ENCODE data around the gene PAK1. TPM values are rescaled to one million over a fixed set of nuclear protein-coding genes. Genes with fewer than 3 reads are reported as not detected.
"Not testable (repeated sequence)": the region's sequence is repeated elsewhere in the genome, so short reads cannot be mapped to it uniquely, and the experiment has no call there.

PAK1 gene
- total RNA-seq, 2 experiments from 2014 or later: 77.2 to 83.6 TPM

DNA sequence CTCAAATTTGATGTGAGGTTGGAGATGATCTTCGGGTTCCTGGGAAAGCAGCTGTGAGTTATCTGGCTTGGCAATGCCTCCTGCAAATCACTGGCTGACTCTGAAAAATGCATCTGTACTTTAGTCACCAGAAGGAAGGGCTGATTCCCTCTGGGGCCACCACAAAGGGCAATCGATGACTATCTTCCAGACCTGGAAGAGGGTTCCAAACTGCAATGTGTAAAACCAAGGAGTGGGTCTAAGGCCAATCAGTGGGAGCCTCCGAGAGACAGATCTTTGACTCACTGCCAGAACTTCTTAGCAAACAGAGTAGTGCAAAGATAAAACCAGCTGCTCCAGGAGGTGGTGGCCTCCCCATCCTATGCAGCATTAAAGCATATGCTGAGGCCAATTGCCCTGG, 29.1 kb upstream of the PAK1 start:
- ATAC-seq (ENCODE audit: low read depth) (no peak), DNase-seq (no peak)
- peaks cover 23% of the 10 kb centered on the region for H3K27me3 Mint-ChIP-seq
- H3K36me3 Mint-ChIP-seq: no peaks in the 10 kb centered on the region
- no peak overlapping the region for H3K4me3 Mint-ChIP-seq
- H3K27ac Mint-ChIP-seq: no peak overlapping the region
- H3K9me3 Mint-ChIP-seq: no peaks in the 10 kb centered on the region
- POLR2A ChIA-PET: no interaction called here
- H3K4me1 Mint-ChIP-seq: no peaks in the 10 kb centered on the region

DNA sequence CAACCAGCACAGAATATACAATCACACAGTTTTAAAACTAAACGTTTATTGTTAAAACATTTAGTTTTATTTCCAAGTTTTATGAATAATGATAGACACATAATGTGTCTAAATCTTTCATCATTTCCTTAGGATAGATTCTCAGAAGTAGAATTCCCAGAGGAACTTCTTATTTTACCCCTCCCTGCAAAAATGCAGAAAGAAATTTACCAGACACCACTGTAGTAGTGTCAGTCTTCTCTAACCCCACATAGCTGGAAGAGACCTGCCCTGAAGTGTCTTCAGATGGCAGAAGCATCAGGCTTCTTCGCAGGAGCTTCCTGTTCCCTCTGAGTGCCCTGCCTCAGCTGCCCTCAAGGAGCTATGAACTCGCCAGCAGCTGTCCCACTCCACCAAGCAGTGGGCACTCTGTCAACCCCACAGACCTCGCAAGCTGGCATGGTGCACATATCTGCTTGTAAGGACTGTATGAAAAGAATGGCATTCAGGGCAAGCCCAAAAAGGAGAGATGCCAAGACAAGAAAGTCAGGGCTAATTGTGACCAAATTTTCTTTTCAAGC, 28.5 kb upstream of the PAK1 start:
- Mint-ChIP-seq H3K36me3 (no peaks in the 10 kb centered on the region), H3K27ac (no peak overlapping the region), H3K4me1 (no peaks in the 10 kb centered on the region), H3K9me3 (no peaks in the 10 kb centered on the region), H3K4me3 (no peak overlapping the region), H3K27me3 (peaks cover 21% of the 10 kb centered on the region)
- no peak for DNase-seq
- POLR2A ChIA-PET: no interaction called here
- no peak for ATAC-seq (ENCODE audit: low read depth)

DNA sequence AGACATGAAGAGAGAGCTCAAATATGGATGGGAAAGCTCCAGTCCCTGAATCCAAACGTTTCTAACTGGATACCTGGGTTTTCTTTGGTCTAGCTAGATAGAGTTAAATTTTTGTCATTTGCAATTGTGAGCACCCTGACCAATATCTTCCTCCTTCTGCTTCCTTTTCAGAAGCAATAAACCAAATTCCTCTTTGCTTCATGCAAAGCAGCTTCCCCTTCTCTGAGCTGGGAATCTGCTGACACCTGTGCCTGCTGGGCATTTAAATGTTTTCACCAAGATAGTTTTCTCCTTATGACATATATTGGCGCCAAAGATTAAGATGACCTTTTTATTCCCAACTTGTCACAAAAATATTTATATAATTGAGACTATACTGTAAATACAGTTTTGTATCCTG, 27.9 kb upstream of the PAK1 start:
- Mint-ChIP-seq H3K27ac (no peak overlapping the region), H3K36me3 (no peaks in the 10 kb centered on the region), H3K9me3 (no peaks in the 10 kb centered on the region), H3K4me1 (no peaks in the 10 kb centered on the region), H3K27me3 (peaks cover 19% of the 10 kb centered on the region), H3K4me3 (no peak overlapping the region)
- POLR2A ChIA-PET: no interaction called here
- DNase-seq: no peak
- no peak for ATAC-seq (ENCODE audit: low read depth)

DNA sequence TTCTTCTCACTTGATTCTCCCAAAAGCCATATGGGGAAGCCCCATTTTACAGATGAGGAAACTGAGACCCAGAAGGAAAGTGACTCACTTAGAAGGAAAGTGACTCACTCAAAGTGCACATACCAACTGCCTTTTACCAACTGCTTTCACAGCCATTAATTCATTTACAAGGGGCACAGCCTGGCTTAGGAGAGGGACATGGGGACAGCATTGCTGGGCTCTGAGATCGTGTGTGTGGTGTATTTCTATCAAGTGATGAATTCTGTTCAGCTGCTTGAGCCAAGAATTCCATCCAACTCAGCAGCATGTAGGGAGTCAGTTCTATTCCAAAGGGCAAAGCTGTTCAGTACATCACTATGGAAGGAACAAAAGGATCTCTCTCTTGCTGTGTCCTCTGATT, 23.5 kb upstream of the PAK1 start:
- Mint-ChIP-seq H3K27ac (no peak overlapping the region), H3K9me3 (peaks cover 2% of the 10 kb centered on the region), H3K27me3 (peaks cover 10% of the 10 kb centered on the region), H3K36me3 (no peaks in the 10 kb centered on the region), H3K4me1 (no peaks in the 10 kb centered on the region), H3K4me3 (no peak overlapping the region)
- POLR2A ChIA-PET: no interaction called here
- DNase-seq (no peak), ATAC-seq (ENCODE audit: low read depth) (no peak)

DNA sequence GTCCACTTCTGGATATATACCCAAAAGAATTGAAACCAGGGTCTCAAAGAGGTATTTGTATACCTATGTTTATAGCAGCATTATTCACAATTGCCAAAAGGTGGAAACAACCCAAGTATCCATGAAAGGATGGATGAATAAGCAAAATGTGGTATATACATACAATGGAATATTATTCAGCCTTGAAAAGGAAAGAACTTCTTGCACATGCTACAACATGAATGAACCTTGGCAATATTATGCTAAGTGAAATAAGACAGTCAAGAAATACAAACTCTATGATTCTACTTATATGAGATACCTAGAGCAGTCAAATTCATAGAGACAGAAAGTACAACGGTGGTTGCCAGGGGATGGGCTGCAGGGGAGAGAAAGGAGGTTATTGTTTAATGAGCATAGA, 21.6 kb upstream of the PAK1 start:
- no peaks in the 10 kb centered on the region for H3K36me3 Mint-ChIP-seq
- no peak for ATAC-seq (ENCODE audit: low read depth)
- DNase-seq: no peak
- H3K27me3 Mint-ChIP-seq: peaks cover 11% of the 10 kb centered on the region
- POLR2A ChIA-PET: no interaction called here
- no peak overlapping the region for H3K4me3 Mint-ChIP-seq
- H3K27ac Mint-ChIP-seq: no peak overlapping the region
- no peaks in the 10 kb centered on the region for H3K4me1 Mint-ChIP-seq
- peaks cover 2% of the 10 kb centered on the region for H3K9me3 Mint-ChIP-seq

DNA sequence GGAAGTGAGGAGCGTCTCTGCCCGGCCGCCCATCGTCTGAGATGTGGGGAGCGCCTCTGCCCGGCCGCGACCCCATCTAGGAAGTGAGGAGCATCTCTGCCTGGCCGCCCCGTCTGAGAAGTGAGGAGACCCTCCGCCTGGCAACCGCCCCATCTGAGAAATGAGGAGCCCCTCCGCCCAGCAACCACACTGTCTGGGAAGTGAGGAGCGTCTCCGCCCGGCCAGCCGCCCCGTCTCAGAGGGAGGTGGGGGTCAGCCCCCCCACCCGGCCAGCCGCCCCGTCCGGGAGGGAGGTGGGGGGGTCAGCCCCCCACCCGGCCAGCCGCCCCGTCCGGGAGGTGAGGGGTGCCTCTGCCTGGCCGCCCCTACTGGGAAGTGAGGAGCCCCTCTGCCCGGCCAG, 16.1 kb upstream of the PAK1 start:
- H3K9me3 Mint-ChIP-seq; H3K4me1 Mint-ChIP-seq; POLR2A ChIA-PET; ATAC-seq (ENCODE audit: low read depth); DNase-seq; H3K4me3 Mint-ChIP-seq; H3K27me3 Mint-ChIP-seq; H3K27ac Mint-ChIP-seq; H3K36me3 Mint-ChIP-seq: not testable (repeated sequence)

DNA sequence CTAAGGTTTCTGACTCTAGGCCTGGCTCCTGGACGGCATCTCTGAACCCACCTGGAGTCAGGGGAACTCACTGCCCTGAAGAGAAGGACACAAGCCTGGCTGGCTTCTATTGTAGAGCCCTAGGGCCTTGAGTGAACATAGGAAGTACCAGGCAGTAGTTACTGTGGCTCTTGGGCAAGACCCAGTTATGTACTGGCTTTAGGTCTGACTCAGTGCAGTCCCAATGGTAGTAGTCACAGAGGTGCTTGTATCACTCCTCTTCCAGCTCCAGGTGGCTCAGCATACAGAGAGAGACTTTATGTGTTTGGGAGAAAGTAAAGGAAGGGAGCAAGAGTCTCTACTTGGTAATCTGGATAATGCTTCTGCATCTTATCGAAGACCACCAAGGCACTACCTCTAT, 13.9 kb upstream of the PAK1 start:
- no peaks in the 10 kb centered on the region for H3K9me3 Mint-ChIP-seq
- H3K4me1 Mint-ChIP-seq: no peaks in the 10 kb centered on the region
- POLR2A ChIA-PET: no interaction called here

DNA sequence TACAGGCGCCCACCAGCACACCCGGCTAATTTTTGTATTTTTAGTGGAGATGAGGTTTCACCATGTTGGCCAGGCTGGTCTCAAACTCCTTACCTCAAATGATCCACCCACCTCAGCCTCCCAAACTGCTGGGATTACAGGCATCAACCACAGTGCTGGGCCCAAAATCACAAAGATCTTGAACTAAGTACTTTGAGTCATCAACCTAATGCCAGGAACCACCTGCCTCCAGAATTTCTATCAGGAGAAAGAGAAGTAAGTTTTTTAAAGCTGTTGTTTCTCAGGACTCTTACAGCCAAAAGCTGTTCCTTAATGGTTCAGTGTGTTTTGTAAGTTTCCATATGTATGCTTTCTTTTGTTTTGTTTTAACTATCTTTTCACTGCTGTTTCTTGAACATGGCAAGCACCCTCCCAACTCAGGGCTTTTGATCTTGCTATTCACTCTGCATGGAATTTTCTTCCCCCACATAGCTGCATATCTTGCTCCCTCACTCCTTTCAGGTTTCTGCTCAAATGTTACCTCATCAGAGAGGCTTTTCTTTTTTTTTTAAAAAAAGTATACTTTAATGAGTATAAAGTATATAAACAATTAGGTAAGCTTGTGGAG, 6.0 kb upstream of the PAK1 start:
- no peaks in the 10 kb centered on the region for H3K4me1 Mint-ChIP-seq
- H3K27me3 Mint-ChIP-seq: peaks cover 13% of the 10 kb centered on the region
- no peak overlapping the region for H3K4me3 Mint-ChIP-seq
- no peak overlapping the region for H3K27ac Mint-ChIP-seq
- DNase-seq (no peak), ATAC-seq (ENCODE audit: low read depth) (no peak)
- no peaks in the 10 kb centered on the region for H3K36me3 Mint-ChIP-seq
- H3K9me3 Mint-ChIP-seq: no peaks in the 10 kb centered on the region
- POLR2A ChIA-PET: no interaction called here

More for the DNA sequence above, 13.9 kb upstream of the PAK1 start:
- Mint-ChIP-seq H3K27me3 (peaks cover 13% of the 10 kb centered on the region), H3K36me3 (no peaks in the 10 kb centered on the region), H3K27ac (no peak overlapping the region), H3K4me3 (no peak overlapping the region)
- no peak for ATAC-seq (ENCODE audit: low read depth)
- DNase-seq: no peak

DNA sequence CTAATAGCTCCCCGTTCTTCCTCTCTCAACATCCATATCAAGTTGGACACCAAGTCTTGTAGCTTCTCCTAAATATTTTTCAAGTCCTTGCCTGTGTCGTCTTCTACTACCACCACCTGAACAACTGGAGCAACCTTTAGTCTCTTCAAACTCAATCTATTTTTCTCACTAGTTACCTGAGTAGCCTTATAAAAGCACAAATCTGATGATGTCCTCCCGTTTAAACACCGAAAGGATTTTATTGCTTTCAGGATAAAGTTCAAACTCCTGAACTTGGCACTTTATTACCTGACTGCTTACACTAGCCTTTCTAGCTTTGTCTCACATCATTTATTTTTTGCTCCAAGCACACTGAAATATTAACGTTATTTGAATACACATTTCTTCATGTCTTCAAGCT, 1.3 kb upstream of the PAK1 start:
- H3K27me3 Mint-ChIP-seq: peaks cover 11% of the 10 kb centered on the region
- H3K36me3 Mint-ChIP-seq: peaks cover 6% of the 10 kb centered on the region
- H3K4me3 Mint-ChIP-seq: peak overlapping the region; percentile 9
- H3K27ac Mint-ChIP-seq: peak overlapping the region; percentile 0
- H3K9me3 Mint-ChIP-seq: no peaks in the 10 kb centered on the region
- no peak for ATAC-seq (ENCODE audit: low read depth)
- POLR2A ChIA-PET: no interaction called here
- peaks cover 28% of the 10 kb centered on the region for H3K4me1 Mint-ChIP-seq
- no peak for DNase-seq

DNA sequence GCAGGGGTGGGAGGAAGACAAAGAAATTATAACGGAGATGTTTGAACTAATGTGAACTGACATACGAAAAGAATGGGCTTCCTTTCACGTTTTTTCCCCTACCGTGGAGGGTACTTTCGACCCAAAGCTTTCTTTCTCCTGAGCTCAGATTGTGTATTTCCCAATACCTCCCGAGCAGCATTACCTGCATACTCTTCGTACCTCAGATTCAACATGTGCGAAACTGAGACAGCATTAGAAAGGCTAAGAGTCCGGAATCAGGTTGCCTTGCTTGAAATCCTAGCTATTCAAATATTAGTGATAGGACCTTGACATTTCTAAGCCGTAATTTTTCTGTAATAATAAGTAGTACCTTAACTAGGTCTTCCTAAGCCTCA, 778 bp upstream of the PAK1 start:
- ATAC-seq (ENCODE audit: low read depth) (no peak), DNase-seq (no peak)
- POLR2A ChIA-PET: interaction anchor here (0.6 kb wide), 1 partner anchor 27 kb away, joined by 3 read pairs; no protein-coding TSS in a partner anchor
- peaks cover 11% of the 10 kb centered on the region for H3K27me3 Mint-ChIP-seq
- H3K36me3 Mint-ChIP-seq: peaks cover 7% of the 10 kb centered on the region
- H3K4me3 Mint-ChIP-seq: peak overlapping the region; percentile 89
- H3K27ac Mint-ChIP-seq: peak overlapping the region; percentile 85
- no peaks in the 10 kb centered on the region for H3K9me3 Mint-ChIP-seq
- H3K4me1 Mint-ChIP-seq: peaks cover 29% of the 10 kb centered on the region

DNA sequence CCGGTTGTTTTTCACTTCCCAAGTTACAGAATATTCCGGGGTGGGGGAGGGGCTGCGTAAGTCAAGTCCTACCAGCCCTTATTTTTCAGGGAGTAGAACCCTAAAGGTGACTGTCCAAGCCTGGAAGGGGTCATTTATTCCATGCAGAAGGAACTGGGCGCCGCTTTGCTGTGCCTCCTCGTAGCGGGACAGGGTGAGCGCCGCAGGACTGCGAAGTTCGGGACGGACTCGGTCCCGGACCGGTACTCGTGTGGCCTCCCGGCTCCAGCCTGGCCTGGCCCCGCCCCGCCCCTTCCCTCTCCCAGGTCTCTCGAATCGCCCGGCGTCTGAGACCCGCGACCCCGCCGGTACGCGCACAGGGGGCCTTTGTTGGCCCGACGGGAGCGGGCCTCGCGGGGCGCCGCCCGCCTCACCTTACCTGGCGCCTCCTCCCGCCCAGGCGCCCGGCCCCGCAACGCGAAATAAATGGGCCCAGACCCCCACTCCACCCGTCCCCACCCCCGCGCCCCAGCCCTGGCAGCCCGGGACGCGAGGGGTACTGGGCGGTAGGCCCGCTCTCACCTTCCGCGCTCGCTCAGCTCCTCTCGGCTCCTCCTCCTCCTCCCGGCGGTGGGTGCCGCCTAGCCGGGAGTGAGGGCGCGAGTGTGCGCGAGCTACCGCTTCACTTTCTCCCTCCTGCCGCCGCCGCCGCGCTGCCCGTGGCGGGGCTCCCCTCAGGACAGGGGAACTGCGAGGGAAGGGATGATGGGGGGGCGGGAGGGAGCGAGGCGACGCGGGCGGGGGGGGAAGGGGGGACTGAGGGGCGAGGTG, 698 bp downstream of the PAK1 start:
- Mint-ChIP-seq H3K4me1 (peaks cover 29% of the 10 kb centered on the region), H3K9me3 (no peaks in the 10 kb centered on the region), H3K4me3 (peak overlapping the region; percentile 91), H3K36me3 (peaks cover 7% of the 10 kb centered on the region), H3K27me3 (peaks cover 12% of the 10 kb centered on the region), H3K27ac (peak overlapping the region; percentile 89)
- ATAC-seq (ENCODE audit: low read depth): peak; percentile 72
- peak; percentile 76 for DNase-seq
- POLR2A ChIA-PET: interaction anchor here (0.6 to 3.2 kb wide), 4 partner anchors 27 to 149 kb away, joined by 3 to 14 read pairs (median 6); no protein-coding TSS in a partner anchor

DNA sequence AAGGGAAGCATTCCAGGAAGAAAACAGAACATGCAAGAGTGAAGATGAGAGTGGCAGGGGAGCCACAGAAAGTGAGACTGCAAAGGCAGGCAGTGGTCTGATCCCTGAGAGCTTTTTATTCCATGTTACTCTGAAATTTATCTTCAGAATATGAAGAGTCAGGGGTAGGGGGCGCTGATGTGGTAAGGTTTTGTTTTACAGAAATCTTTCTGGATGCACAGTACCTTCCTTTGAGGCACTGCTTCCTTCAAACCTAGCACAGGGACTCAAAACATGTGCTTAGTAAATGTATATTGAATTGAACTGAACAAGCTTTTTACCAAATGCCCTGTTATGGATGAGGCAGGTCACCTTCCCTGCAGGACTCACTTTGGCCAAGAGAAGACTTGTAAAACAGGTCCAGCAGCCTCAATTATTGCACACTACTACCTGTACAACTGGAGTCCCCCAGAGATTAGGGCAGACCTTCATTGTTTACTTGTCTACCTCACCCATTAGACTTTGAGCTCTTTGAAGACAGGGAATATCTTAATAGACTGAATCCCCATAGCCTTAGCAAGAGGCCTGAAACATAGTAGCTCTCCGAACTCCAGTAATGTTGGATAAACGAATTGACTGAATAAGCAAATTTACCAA, 2.2 kb downstream of the PAK1 start:
- ATAC-seq (ENCODE audit: low read depth): no peak
- Mint-ChIP-seq H3K27ac (peak overlapping the region; percentile 40), H3K36me3 (peaks cover 7% of the 10 kb centered on the region), H3K4me3 (peak overlapping the region; percentile 91), H3K27me3 (peaks cover 18% of the 10 kb centered on the region), H3K4me1 (peaks cover 32% of the 10 kb centered on the region), H3K9me3 (no peaks in the 10 kb centered on the region)
- POLR2A ChIA-PET: interaction anchor here (1.2 to 3.2 kb wide), 2 partner anchors 25 to 60 kb away, joined by 3 to 14 read pairs; no protein-coding TSS in a partner anchor
- no peak for DNase-seq

DNA sequence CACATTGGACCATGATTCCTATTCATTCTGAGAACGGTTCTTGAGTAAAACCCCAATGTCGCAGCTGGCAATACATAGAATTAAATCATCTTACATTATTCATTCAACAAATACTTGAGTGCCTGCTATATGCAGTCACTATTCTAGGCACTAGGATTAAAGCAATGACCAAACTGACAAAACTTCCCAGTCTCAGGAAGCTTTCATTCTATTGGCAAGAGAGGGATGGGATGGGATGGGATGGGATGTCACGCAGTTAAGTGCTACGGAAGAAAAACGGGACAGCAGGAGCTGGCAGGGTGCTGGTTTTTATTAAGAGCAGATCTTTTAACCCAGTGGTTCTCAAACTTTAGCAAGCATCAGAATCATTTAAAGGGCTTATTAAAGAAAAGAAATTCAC, 2.9 kb downstream of the PAK1 start:
- H3K4me1 Mint-ChIP-seq: peaks cover 32% of the 10 kb centered on the region
- peaks cover 7% of the 10 kb centered on the region for H3K36me3 Mint-ChIP-seq
- no peak overlapping the region for H3K27ac Mint-ChIP-seq
- POLR2A ChIA-PET: interaction anchor here (0.8 to 3.2 kb wide), 2 partner anchors 17 to 59 kb away, joined by 3 to 14 read pairs; no protein-coding TSS in a partner anchor
- DNase-seq (no peak), ATAC-seq (ENCODE audit: low read depth) (no peak)
- H3K4me3 Mint-ChIP-seq: peak overlapping the region; percentile 37
- no peaks in the 10 kb centered on the region for H3K9me3 Mint-ChIP-seq
- peaks cover 16% of the 10 kb centered on the region for H3K27me3 Mint-ChIP-seq
